SK-N-SH (cell line): ENCODE data around the gene NOXRED1. TPM values are rescaled to one million over a fixed set of nuclear protein-coding genes. Genes with fewer than 3 reads are reported as not detected.

Experiments used
- CTCF ChIA-PET: fragments of 300-600, 350-600 bp; formaldehyde crosslinking; extraction: SDS; loops from one replicate; lab custom pipeline; 2021; lab: Yijun Ruan, JAX
- POLR2A ChIA-PET: fragments of 350-600 bp; sonication (Branson Sonifier 250); formaldehyde crosslinking; extraction: SDS; loops from one replicate; lab custom pipeline; 2020; ENCODE audit warnings: antibody characterized with exemption, inconsistent platforms; lab: Yijun Ruan, JAX
- DNase-seq: peaks from one replicate; pipeline ENCODE4 v3.0.0; 2012
- H2AFZ ChIP-seq: fragments of 200-600 bp; sonication (generic); 2 replicates; pipeline ENCODE4 v1.8.1; 2016; ENCODE audit warnings: antibody characterized with exemption, mild to moderate bottlenecking, low read depth
- H3F3A ChIP-seq: fragments of 200-600 bp; sonication (generic); replicated peaks from 2 replicates; pipeline ENCODE3; 2016; ENCODE audit warnings: antibody characterized with exemption, mild to moderate bottlenecking; ENCODE audit not compliant: insufficient read depth
- H3K27ac ChIP-seq, 2 experiments: fragments of 200-500 bp in 1 of 2; fragments of 200-600 bp in 1 of 2; sonication (Bioruptor generic) in 1 of 2; sonication (generic), shearing (Covaris generic) in 1 of 2; 2 replicates each; pipeline versions ENCODE4 v1.5.1 to v1.6.1; 2014 to 2016; ENCODE audit warnings: low read depth in 2 of 2, inconsistent platforms in 1 of 2, low read length in 1 of 2, mild to moderate bottlenecking in 1 of 2, mixed read lengths in 1 of 2
- H3K27me3 ChIP-seq: fragments of 200-600 bp; sonication (generic), shearing (Covaris generic); 2 replicates; pipeline ENCODE4 v1.6.1; 2016; ENCODE audit warnings: mixed run types; ENCODE audit not compliant: insufficient read depth
- H3K36me3 ChIP-seq, 2 experiments: fragments of 200-500 bp in 1 of 2; fragments of 200-600 bp in 1 of 2; sonication (Bioruptor generic) in 1 of 2; sonication (generic) in 1 of 2; replicated peaks in 1 of 2; 2 replicates each; pipeline versions ENCODE3 to v1.5.1; 2014 to 2016; ENCODE audit warnings: low read length in 1 of 2, mild to moderate bottlenecking in 1 of 2; ENCODE audit not compliant: insufficient read depth in 2 of 2, control insufficient read depth in 1 of 2
- H3K4me1 ChIP-seq, 2 experiments: fragments of 200-500 bp in 1 of 2; fragments of 200-600 bp in 1 of 2; sonication (Bioruptor generic) in 1 of 2; sonication (generic), shearing (Covaris generic) in 1 of 2; 2 replicates each; pipeline versions ENCODE4 v1.5.1 to v1.6.1; 2014 to 2016; ENCODE audit warnings: low read depth in 1 of 2, low read length in 1 of 2, mixed run types in 1 of 2; ENCODE audit not compliant: insufficient read depth in 2 of 2, control insufficient read depth in 1 of 2
- H3K4me2 ChIP-seq: fragments of 200-600 bp; sonication (generic), shearing (Covaris generic); 2 replicates; pipeline ENCODE4 v1.6.1; 2017; ENCODE audit warnings: mixed run types
- H3K4me3 ChIP-seq, 2 experiments: fragments of 200-500 bp in 1 of 2; fragments of 200-600 bp in 1 of 2; sonication (Bioruptor generic) in 1 of 2; sonication (generic), shearing (Covaris generic) in 1 of 2; 2 replicates each; pipeline versions ENCODE4 v1.5.1 to v1.8.1; 2014 to 2016; ENCODE audit warnings: low read depth in 2 of 2, inconsistent platforms in 1 of 2, low read length in 1 of 2, mild to moderate bottlenecking in 1 of 2, mixed read lengths in 1 of 2, moderate library complexity in 1 of 2
- H3K79me2 ChIP-seq: fragments of 200-600 bp; sonication (generic); 2 replicates; pipeline ENCODE4 v1.8.1; 2017; ENCODE audit warnings: mild to moderate bottlenecking; ENCODE audit not compliant: insufficient read depth
- H3K9ac ChIP-seq: fragments of 200-600 bp; sonication (generic); 2 replicates; pipeline ENCODE4 v1.6.1; 2017; ENCODE audit warnings: mixed run types
- H3K9me2 ChIP-seq: fragments of 200-600 bp; sonication (generic); 2 replicates; pipeline ENCODE4 v1.6.1; 2017; ENCODE audit warnings: mixed run types
- H3K9me3 ChIP-seq: fragments of 200-600 bp; sonication (generic); 2 replicates; pipeline ENCODE4 v1.6.1; 2017; ENCODE audit warnings: mixed run types, mild to moderate bottlenecking, moderate library complexity
- H4K20me1 ChIP-seq: fragments of 200-600 bp; sonication (generic); 2 replicates; pipeline ENCODE4 v1.6.1; 2017; ENCODE audit warnings: mild to moderate bottlenecking, mixed run types; ENCODE audit not compliant: insufficient read depth
- CTCF ChIP-seq: fragments of 200-600 bp; sonication (generic); IDR thresholded peaks from 2 replicates; pipeline ENCODE4 v1.6.1; 2017; ENCODE audit warnings: antibody characterized with exemption, mild to moderate bottlenecking, moderate library complexity
- EP300 ChIP-seq, 2 experiments: IDR thresholded peaks; 2 replicates each; pipeline versions ENCODE4 v1.4.0 to v1.6.1; 2012; ENCODE audit warnings: borderline replicate concordance in 1 of 2, low read depth in 1 of 2, low read length in 1 of 2
- FOXJ3 ChIP-seq: sonication (generic); formaldehyde crosslinking; IDR thresholded peaks from 2 replicates; pipeline ENCODE4 v1.5.1; 2020; ENCODE audit warnings: mild to moderate bottlenecking, missing genetic modification reagents
- IRF3 ChIP-seq: fragments of 150-350 bp; IDR thresholded peaks from 2 replicates; pipeline ENCODE4 v1.6.1; 2016; ENCODE audit warnings: mild to moderate bottlenecking, low read depth, low read length
- MEF2A ChIP-seq: IDR thresholded peaks from 2 replicates; pipeline ENCODE4 v1.4.0; 2012; ENCODE audit warnings: low read depth, borderline replicate concordance
- PBX3 ChIP-seq: IDR thresholded peaks from 2 replicates; pipeline ENCODE4; 2012
- RAD21 ChIP-seq: IDR thresholded peaks from 2 replicates; pipeline ENCODE4 v1.6.1; 2012; ENCODE audit warnings: mild to moderate bottlenecking, low read length
- RCOR1 ChIP-seq: fragments of 150-350 bp; IDR thresholded peaks from 2 replicates; pipeline ENCODE4 v1.6.1; 2017; ENCODE audit warnings: antibody characterized with exemption, low read length
- REST ChIP-seq: IDR thresholded peaks from 2 replicates; pipeline ENCODE4 v1.6.1; 2012; ENCODE audit warnings: mild to moderate bottlenecking, low read depth, low read length, moderate library complexity
- SIN3A ChIP-seq: IDR thresholded peaks from 2 replicates; pipeline ENCODE4 v1.6.1; 2012; ENCODE audit warnings: low read depth, mild to moderate bottlenecking, low read length, moderate library complexity, borderline replicate concordance
- SMC3 ChIP-seq: IDR thresholded peaks from 2 replicates; pipeline ENCODE4 v1.6.1; 2012; ENCODE audit warnings: low read depth, low read length, improper control_type of control experiment
- TCF12 ChIP-seq: IDR thresholded peaks from 2 replicates; pipeline ENCODE4 v1.4.0; 2012
- TEAD4 ChIP-seq: IDR thresholded peaks from 2 replicates; pipeline ENCODE4 v1.4.0; 2012; ENCODE audit warnings: mild to moderate bottlenecking, borderline replicate concordance; ENCODE audit not compliant: insufficient read depth
- YY1 ChIP-seq: IDR thresholded peaks from 2 replicates; pipeline ENCODE4 v1.4.0; 2012; ENCODE audit warnings: low read depth, mild to moderate bottlenecking
- ZBTB33 ChIP-seq: IDR thresholded peaks from 2 replicates; pipeline ENCODE4 v1.4.0; 2012; ENCODE audit warnings: low read depth, borderline replicate concordance
- WGBS: methylation state at CpG from one replicate; pipeline ENCODE4 v1.1.6; 2017; ENCODE audit warnings: low lambda C conversion rate; 5-methylcytosine and 5-hydroxymethylcytosine counted together
- polyA plus RNA-seq, 3 experiments: library from polyadenylated mRNA; depleted of rRNA; stranded (reverse); fragments of >200 nt; gene quantifications; 2 replicates each; pipeline ENCODE4 v1.2.3, GENCODE V29; 2012

Gene NOXRED1
- polyA plus RNA-seq, 1 of the 3 experiments (the other 2 are of a cell fraction), result 0.21 TPM

GRCh38 chr14:77439861-77440260, 16.5 kb upstream of the NOXRED1 start:
- no peak overlapping the region for H2AFZ ChIP-seq
- no peaks in the 10 kb centered on the region for H3K79me2 ChIP-seq
- CTCF ChIA-PET, result no interaction called here
- H3K36me3 ChIP-seq, result peaks cover 60 to 65% of the 10 kb centered on the region in 2 experiments
- H3K9me2 ChIP-seq, result no peaks in the 10 kb centered on the region
- TF ChIP-seq RAD21 (no peak), CTCF (no peak), PBX3 (no peak), REST (no peak), SIN3A (no peak), ZBTB33 (no peak), TEAD4 (no peak), FOXJ3 (CRISPR knock-in tag) (no peak), MEF2A (no peak), IRF3 (no peak), YY1 (no peak), SMC3 (no peak), EP300 (IDR thresholded peaks at IDR 0.05; ENCODE audit: borderline replicate concordance in 1 of 2, low read depth in 1 of 2, low read length in 1 of 2) (no peak), RCOR1 (no peak), TCF12 (no peak)
- no peaks in the 10 kb centered on the region for H4K20me1 ChIP-seq
- POLR2A ChIA-PET, result no interaction called here
- no peak overlapping the region for H3K27ac ChIP-seq
- peaks cover 14% of the 10 kb centered on the region for H3F3A ChIP-seq
- no peaks in the 10 kb centered on the region for H3K4me1 ChIP-seq
- WGBS, result 97% methylated on average over 4 of the region's 4 CpGs
- no peak overlapping the region for H3K4me3 ChIP-seq
- no peak overlapping the region for H3K4me2 ChIP-seq
- no peaks in the 10 kb centered on the region for H3K27me3 ChIP-seq
- DNase-seq, result no peak
- no peaks in the 10 kb centered on the region for H3K9me3 ChIP-seq
- no peak overlapping the region for H3K9ac ChIP-seq
